ENCODE measurements around the gene OLFML2B.
"Not testable (repeated sequence)": the region's sequence is repeated elsewhere in the genome, so short reads cannot be mapped to it uniquely, and the experiment has no call there.

OLFML2B gene

DNA sequence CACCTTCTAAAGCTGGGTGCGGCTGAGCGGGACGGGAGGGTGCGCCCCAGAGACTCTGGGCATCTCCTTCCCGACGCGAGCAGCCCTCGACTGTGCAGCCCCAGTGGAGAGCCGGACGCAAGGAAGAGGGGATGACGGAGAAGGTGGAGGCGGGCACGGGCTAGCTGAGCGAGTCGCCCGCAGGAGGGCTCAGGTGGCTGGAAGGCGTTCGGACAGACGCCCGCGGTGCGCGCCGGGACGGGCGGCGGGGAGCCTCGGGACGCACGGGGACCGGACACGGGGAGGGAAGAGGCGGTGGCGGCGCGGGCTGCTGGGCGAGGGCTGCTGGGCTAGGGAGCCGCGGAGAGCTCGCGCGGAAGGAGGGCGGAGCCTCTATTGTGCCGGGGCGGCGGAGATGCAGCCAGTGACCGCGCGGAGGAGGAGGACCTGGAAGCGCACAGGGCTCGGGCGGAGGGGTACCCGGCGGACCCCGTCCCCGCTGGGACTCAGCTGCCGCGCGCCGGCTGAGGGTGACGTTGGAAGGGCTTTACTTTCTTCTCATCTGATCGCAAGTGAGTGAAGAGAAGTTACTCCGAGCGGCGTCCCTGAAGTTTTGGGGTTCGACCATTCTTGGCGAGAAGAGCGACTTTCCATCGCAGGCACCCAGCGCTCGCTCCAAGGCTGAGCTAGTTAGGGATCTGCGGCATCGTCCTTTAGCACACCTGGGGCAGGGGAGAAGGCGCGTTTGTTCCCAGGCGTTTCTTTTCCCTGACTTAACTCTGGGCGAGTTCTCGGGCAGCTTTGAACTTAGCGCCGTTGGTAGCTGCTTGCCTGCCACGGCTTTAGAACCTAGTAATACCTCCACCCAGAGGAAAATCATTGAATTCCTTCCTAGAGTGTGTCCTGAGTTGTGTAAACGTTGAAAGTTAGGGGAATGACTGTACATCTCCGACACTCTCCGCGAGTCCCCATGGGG is at the start of gene OLFML2B:
Gene OLFML2B, minus strand, starts transcription at position 323 of the 955 bp plus-strand sequence. CDS start 439 bp downstream, outside the sequence.
- peak; percentile 57 for DNase-seq

- DNase-seq, result no peak
These were observed 49.1 kb upstream of the OLFML2B start for GRCh38 chr1:162072740-162073139.

- no peak for DNase-seq
These were observed 47.2 kb upstream of the OLFML2B start for GRCh38 chr1:162070825-162071224.

- peak; percentile 32 for DNase-seq
These were observed 46.6 kb upstream of the OLFML2B start for GRCh38 chr1:162070094-162070748.

DNA sequence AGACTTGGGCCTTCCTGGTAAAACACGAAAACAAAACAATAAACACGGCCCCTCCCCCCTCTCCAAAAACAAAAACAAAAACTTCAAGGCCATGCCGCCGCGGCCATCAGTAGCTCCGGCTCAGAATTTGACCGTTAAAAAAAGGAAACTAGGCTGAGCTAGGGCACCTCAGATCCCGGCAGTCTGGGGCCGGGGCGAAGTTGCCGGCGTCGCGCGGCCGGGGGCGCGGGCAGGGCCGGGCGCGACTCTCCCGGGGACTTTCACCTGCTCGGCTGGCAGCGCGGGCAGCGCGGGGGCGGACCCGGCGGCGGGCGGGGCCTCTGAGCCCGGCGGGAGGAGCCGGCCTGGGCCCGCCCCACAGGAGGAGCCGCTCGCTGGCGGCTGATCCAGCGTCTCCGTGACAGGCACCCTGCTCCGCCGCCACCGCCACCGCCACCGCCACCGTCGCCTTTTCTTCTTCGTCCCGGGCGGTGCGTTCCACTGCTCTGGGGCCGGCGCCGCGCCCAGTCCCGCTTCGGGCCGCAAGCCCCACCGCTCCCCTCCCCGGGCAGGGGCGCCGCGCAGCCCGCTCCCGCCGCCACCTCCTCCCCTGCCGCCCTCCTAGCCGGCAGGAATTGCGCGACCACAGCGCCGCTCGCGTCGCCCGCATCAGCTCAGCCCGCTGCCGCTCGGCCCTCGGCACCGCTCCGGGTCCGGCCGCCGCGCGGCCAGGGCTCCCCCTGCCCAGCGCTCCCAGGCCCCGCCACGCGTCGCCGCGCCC is 45.8 kb upstream of the OLFML2B start, which contains the start of gene NOS1AP:
Gene NOS1AP, plus strand, starts transcription at position 358 of the 760 bp plus-strand sequence. CDS start 487 bp downstream, outside the sequence.
- DNase-seq, result peak; percentile 84

- no peak for DNase-seq
These were observed 44.6 kb upstream of the OLFML2B start for GRCh38 chr1:162068301-162068700.

- no peak for DNase-seq
These were observed 43.8 kb upstream of the OLFML2B start for GRCh38 chr1:162067466-162067865.

GRCh38 chr1:162066836-162067235 is 43.2 kb upstream of the OLFML2B start:
- DNase-seq, result not testable (repeated sequence)

DNA sequence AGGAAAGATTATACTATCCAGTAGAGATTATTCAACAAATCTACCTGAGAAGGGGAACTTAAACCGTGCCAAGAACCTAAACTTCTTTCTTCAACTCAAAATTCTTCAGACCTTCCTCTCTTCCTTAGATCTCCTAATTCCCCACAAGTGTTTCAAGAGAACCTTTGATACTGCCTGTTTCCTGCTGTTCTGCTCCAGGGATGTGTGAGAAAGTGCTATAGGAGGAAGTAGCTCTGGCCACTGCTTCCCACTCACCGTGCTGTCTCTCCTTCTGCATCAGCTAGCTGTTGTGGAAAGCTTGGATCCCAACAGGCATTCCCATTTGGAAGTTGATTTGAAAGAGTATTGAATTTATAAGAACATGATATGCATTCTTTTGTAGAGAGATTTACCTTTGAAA is 41.3 kb upstream of the OLFML2B start:
- no peak for DNase-seq

DNA sequence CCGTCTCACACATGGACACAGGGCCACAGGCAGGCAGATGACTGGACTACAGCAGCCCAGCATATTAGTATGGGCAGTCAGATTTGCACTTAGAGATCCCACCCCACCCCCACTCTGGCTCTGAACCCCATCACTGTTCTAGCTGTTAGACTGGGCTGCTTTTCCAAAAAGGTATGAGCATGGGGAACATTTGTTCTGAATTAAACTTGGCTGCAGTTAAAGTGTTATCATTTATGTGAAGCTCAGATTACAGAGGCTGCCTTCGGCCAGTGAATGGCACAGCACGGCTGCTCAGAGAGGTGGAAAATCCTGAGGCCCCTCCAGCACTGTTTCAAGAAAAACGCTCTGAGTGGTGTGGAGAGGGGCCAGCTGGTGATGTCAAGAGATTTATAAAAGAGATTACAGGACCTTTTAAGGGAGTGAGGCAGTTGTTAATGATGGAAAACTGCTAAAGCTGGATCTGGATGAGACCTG is 38.9 kb upstream of the OLFML2B start:
- DNase-seq, result peak; percentile 65

DNA sequence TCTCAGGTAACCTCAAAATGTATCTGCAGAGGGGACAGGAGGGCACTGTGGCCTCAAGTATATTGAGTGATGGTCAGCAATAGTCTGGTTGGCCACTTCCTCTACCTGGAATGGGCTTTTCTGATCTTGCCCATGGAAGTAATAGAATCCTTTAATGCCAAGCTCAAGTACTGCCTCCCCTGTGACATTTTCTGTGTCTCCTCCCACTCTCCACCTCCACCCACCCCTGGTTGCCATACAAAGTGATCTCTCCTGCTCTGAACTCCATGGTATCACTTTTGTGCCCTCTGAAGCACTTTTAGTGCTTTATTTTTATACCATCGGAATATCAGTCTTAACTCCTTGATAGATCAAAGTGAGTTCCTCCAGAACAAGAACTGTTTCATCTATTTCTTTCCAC is 36.6 kb upstream of the OLFML2B start:
- DNase-seq, result no peak

DNA sequence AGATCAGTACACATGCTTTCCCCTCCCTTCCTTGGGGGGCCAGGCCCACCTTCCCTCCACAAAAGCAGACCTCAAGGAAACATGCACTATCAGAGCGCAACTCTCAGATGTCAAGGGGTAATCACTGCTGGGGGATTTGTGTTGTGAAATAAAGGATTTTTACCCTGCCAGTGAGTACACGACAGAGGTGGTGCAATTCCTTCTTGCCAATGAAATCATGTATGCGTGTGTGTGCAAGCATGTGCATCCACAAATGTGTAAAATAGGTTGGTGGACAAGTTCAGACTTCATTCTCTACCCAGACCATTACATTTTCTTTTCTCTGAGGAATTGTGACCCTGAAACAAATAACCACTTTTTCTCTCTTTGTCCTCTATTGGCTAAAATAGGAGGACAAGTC is 36.1 kb upstream of the OLFML2B start:
- DNase-seq, result no peak

DNA sequence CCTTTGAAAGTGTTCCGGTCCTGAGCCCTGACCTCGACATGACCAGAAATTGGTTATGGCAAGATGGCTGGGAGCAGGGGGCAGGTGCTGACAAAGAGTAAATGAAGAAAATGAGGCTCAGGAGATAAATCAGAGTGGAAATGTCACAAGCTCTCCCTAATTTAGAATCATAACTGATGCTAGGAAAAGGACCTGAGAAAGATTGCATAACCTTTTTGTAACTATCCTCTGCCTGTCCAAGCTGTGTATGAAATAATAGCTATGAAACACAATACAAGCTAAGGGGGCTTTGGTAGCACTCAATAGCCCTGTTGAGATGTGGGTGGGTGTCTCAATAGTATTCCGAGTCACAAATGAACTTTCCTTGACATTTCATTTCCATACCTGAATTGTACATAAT is 32.9 kb upstream of the OLFML2B start:
- DNase-seq, result no peak

DNA sequence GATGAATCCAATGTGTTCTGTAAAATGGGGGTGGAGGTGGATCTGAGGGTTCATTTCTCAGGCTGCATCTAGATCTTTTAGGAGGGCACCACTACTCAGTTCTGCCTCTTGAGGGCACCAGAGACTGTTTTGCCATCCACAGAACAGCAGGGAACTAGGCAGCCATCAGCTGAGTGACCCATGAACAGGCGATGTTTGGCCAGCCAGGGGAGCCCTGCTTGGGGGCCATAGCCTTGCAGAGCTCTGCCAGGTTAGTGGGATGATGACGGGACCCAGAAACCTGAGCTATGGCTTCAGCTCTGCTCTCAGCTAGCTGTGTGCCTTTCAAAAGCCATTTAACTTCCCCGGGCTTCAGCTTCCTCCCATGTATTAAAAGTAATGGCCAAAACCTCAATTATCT is 32.4 kb upstream of the OLFML2B start:
- peak; percentile 34 for DNase-seq

- no peak for DNase-seq
These were observed 31.4 kb upstream of the OLFML2B start for GRCh38 chr1:162055062-162055461.

DNA sequence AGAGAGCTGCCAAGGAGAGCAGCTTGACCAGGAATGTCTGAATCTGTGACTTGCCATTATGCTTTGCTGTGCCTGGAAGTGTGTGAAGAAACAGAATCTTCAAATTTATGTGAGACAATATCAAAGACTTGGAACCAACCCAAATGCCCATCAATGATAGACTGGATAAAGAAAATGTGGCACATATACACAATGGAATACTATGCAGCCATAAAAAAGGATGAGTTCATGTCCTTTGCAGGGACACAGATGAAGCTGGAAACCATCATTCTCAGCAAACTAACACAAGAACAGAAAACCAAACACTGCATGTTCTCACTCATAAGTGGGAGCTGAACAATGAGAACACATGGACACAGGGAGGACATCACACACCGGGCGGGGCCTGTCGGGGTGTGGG is 30.3 kb upstream of the OLFML2B start:
- not testable (repeated sequence) for DNase-seq

GRCh38 chr1:162046921-162047320 is 23.3 kb upstream of the OLFML2B start:
- DNase-seq, result no peak

DNA sequence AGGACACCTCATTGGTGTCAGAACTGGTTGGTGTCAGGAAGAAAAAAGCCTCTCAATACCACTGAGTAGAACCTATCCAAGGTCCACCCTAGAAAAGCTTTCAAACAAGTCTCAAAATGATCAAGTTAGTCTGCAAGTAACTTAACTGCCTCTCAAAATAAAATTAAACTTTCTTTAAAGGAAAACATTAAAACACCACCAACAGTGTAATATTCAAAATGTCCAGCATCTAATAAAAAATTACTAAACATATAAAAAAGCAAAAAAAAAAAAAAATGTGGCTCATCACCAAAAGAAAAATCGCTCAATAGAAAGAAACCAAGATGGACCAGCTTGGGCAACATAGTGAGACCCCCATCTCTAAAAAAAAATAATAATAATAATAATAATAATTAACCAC is 18.7 kb upstream of the OLFML2B start:
- no peak for DNase-seq

DNA sequence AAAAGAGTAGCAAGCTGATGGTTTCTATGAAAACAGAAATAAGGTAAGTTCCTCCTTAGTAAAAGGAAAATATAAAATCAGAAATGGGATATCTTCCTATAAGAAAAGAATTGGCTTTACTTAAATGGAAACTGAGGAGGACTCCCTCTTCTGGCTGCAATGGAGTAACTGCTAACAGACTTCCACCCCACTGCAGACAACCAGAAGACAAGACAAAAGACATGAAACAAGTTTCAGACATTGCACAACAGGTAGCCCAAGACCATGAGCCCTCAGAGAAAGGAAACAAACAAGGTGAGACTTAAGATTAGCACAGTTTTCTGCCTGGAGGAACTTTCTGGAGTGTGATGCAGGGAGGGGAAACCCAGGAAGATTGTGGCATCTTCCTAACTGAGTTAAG is 17.0 kb upstream of the OLFML2B start:
- DNase-seq, result no peak

- no peak for DNase-seq
These were observed 16.3 kb upstream of the OLFML2B start for GRCh38 chr1:162040001-162040400.

DNA sequence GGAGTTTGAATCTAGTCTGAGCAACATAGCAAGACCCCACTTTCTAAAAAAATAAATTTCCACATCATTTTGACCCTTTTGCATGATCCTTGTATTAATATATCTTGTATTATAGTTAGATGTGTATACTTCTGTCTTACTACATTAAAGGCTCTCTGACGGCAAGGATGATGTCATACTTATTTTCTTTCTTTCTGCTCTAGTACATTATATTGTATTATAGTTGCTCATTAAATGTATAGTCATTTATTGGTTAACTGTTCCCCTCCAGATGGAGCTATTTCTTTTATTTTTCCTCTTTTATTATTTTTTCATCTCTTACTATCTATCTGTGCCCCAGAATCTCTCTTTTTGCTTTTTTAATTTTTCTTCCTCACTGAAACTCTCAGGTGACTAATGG is 15.0 kb upstream of the OLFML2B start:
- DNase-seq, result no peak

DNA sequence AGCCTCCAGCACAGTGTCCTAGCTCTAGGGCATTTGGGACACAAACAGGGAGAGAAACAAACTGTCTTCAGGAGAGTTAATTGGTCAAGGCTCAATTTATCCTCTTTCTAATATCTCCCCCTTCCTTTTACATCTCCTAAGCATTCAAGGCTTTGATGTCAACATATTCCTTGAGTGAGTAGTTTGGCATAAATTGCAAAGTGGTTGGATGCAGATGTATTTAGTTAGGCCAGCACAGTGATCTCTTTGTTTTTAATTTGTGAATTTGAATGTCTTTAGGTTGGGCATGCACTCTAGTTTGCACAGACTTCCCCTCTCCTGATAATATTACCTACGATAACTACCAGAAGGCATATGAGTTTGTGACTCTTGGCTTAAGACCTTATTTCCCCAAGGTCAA is 12.5 kb upstream of the OLFML2B start:
- DNase-seq, result no peak

DNA sequence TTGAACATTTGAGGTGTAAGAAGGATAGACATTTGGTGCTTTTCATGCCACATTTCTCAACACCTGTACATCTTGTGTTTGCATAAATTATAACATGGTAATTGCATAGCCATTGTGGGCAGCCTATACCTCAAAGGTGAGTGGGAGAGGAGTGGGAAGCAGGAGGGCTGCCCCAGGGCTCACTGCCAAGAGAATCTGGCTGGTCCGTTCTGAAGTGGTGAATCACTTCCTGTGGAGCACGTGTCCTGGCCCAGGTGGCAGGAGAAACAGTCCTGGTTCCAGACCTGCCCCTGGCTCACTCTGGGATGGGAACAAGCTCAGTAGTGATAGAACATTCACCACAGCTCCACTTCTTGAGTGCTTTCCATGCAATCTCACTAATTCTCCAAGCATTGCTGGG is 11.6 kb upstream of the OLFML2B start:
- DNase-seq, result peak; percentile 19

Measured in NCI-H1105 (cell line).